Measurements from ENCODE around the gene TSPOAP1.

The TSPOAP1 gene

GRCh38 chr17:58262149-58262548 lies 66.4 kb downstream of the TSPOAP1 start:
- DNase-seq (ENCODE audit: low read depth), result no peak

GRCh38 chr17:58254803-58255202 lies 73.8 kb downstream of the TSPOAP1 start:
- no peak for DNase-seq (ENCODE audit: low read depth)

DNA sequence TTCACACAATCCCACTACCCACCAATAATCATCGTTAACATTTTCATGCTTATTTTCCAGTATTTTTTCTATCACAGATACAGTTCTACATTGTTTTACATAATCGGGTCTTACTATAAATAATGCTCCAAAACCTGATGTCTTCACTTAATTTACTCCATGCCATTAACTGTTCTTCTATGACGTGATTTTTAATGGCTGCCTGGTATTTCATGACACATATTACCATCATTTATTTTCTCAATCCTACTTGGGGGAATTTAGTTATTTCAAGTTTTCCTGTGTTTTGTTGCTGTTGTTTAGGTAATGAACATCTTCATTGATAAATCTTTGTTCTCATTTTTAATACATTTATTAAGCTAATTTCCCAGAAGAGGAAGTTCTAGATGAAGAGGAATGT lies 75.5 kb downstream of the TSPOAP1 start:
- DNase-seq (ENCODE audit: low read depth), result no peak

GRCh38 chr17:58252141-58252540 lies 76.5 kb downstream of the TSPOAP1 start:
- DNase-seq (ENCODE audit: low read depth), result no peak

Data from stimulated activated CD8-positive, alpha-beta memory T cell treated with anti-CD3 and anti-CD28 coated beads, Interleukin-12 subunit alpha, Interleukin-12 subunit beta, amount 100 ng/mL, for 1 hour (primary cell).